HCT116 (cell line): ENCODE data around the gene KCNQ1OT1. TPM values are rescaled to one million over a fixed set of nuclear protein-coding genes. Genes with fewer than 3 reads are reported as not detected.

Experiments used
- ATAC-seq: fragments of 200-7000 bp; cut with Tn5 transposase; 2 replicates; pipeline ENCODE4 v1.9.1; 2020; ENCODE audit warnings: mild to moderate bottlenecking, moderate library complexity
- BruUV-seq: library from RNA; stranded (reverse); fragments of 400-500 nt; replicated peaks from 2 replicates; lab custom pipeline; 2021; lab: Mats Ljungman, UMichigan
- CTCF ChIA-PET: fragments of 300-600 bp; sonication (Branson Sonifier 250); formaldehyde crosslinking; loops from one replicate; lab custom pipeline; 2021; ENCODE audit warnings: antibody characterized with exemption; lab: Charles Lee
- POLR2A ChIA-PET: fragments of 300-600, 350-600 bp; sonication (Branson Sonifier 250); formaldehyde crosslinking; loops from one replicate; lab custom pipeline; 2021; ENCODE audit warnings: antibody characterized with exemption; lab: Charles Lee
- RAD21 ChIA-PET, 2 experiments: fragments of 300-600 bp; sonication (Branson Sonifier 250); formaldehyde crosslinking; loops; one replicate each; lab custom pipeline; 2023; ENCODE audit warnings: low total read pairs in 2 of 2; ENCODE audit not compliant: uncharacterized antibody in 2 of 2, unreplicated experiment in 2 of 2, low non-redundant PET in 1 of 2; lab: Charles Lee
- DNase-seq: peaks from one replicate; pipeline ENCODE4 v3.0.0-alpha.2; 2010; ENCODE audit warnings: low read depth, low spot score
- H2AFZ ChIP-seq: fragments of 200-600 bp; shearing (Covaris generic), sonication (generic); 2 replicates; pipeline ENCODE4 v1.6.1; 2017; ENCODE audit warnings: low read depth, mixed run types, mixed read lengths, antibody characterized with exemption, low read length; ENCODE audit not compliant: poor library complexity, severe bottlenecking
- H3K27ac ChIP-seq: 2 replicates; pipeline ENCODE4 v1.5.1; 2012; ENCODE audit warnings: low read depth, low read length
- H3K27me3 ChIP-seq: fragments of 200-600 bp; sonication (generic); 2 replicates; pipeline ENCODE4 v1.6.1; 2016; ENCODE audit warnings: mixed run types, low read length, mixed read lengths; ENCODE audit not compliant: insufficient read depth
- H3K36me3 ChIP-seq, 2 experiments: fragments of 200-500 bp in 1 of 2; fragments of 200-600 bp in 1 of 2; sonication (Bioruptor generic) in 1 of 2; sonication (generic) in 1 of 2; 2 replicates each; pipeline versions ENCODE4 v1.5.1 to v1.6.1; 2014 to 2016; ENCODE audit warnings: low read length in 2 of 2, inconsistent platforms in 1 of 2, mixed read lengths in 1 of 2, mixed run types in 1 of 2; ENCODE audit not compliant: insufficient read depth in 2 of 2, control insufficient read depth in 1 of 2
- H3K4me1 ChIP-seq, 2 experiments: fragments of 200-600 bp in 1 of 2; sonication (generic) in 1 of 2; 2 replicates each; pipeline versions ENCODE4 v1.5.1 to v1.6.1; 2012 to 2017; ENCODE audit warnings: low read length in 2 of 2, inconsistent platforms in 1 of 2, mild to moderate bottlenecking in 1 of 2, mixed read lengths in 1 of 2, mixed run types in 1 of 2, moderate library complexity in 1 of 2; ENCODE audit not compliant: insufficient read depth in 2 of 2, control insufficient read depth in 1 of 2
- H3K4me2 ChIP-seq: fragments of 200-600 bp; sonication (generic); 2 replicates; pipeline ENCODE4 v1.6.1; 2017; ENCODE audit warnings: mixed run types, low read length, mixed read lengths
- H3K4me3 ChIP-seq, 2 experiments: fragments of 200-600 bp in 1 of 2; sonication (generic) in 1 of 2; replicated peaks in 1 of 2; 2 replicates each; pipeline ENCODE4 v1.5.1; 2011 to 2016; ENCODE audit warnings: low read length in 2 of 2, control low read depth in 1 of 2, low read depth in 1 of 2, mild to moderate bottlenecking in 1 of 2, mixed read lengths in 1 of 2, mixed run types in 1 of 2
- H3K79me2 ChIP-seq: fragments of 200-600 bp; sonication (generic); 2 replicates; pipeline ENCODE4 v1.6.1; 2017; ENCODE audit warnings: mild to moderate bottlenecking, mixed run types, low read length, moderate library complexity, mixed read lengths; ENCODE audit not compliant: insufficient read depth
- H3K9ac ChIP-seq: fragments of 200-600 bp; sonication (generic); 2 replicates; pipeline ENCODE4 v1.6.1; 2016; ENCODE audit warnings: low read length, mixed read lengths
- H3K9me2 ChIP-seq: fragments of 200-600 bp; sonication (generic), shearing (Covaris generic); 2 replicates; pipeline ENCODE4 v1.6.1; 2017; ENCODE audit warnings: mixed run types, mild to moderate bottlenecking, moderate library complexity; ENCODE audit not compliant: insufficient read depth
- H3K9me3 ChIP-seq, 2 experiments: fragments of 200-500 bp in 1 of 2; fragments of 200-600 bp in 1 of 2; sonication (Bioruptor generic) in 1 of 2; sonication (generic) in 1 of 2; 2 replicates each; pipeline ENCODE4 v1.6.1; 2014 to 2017; ENCODE audit warnings: low read length in 2 of 2, mixed read lengths in 2 of 2, inconsistent platforms in 1 of 2, low read depth in 1 of 2, mild to moderate bottlenecking in 1 of 2, mixed run types in 1 of 2, moderate library complexity in 1 of 2; ENCODE audit not compliant: control insufficient read depth in 1 of 2, insufficient read depth in 1 of 2
- H4K20me1 ChIP-seq: fragments of 200-600 bp; sonication (generic), shearing (Covaris generic); 2 replicates; pipeline ENCODE4 v1.6.1; 2017; ENCODE audit warnings: mixed run types, mild to moderate bottlenecking, moderate library complexity; ENCODE audit not compliant: insufficient read depth
- CBX3 ChIP-seq: IDR thresholded peaks from 2 replicates; pipeline ENCODE4 v1.6.1; 2012; ENCODE audit warnings: low read depth
- CTCF ChIP-seq, 3 experiments: fragments of 200-600 bp in 1 of 3; sonication (generic) in 1 of 3; IDR thresholded peaks in 2 of 3; conservative IDR thresholded peaks in 1 of 3; 2 replicates each; pipeline ENCODE4 v1.5.1; 2012 to 2017; ENCODE audit warnings: low read depth in 2 of 3, low read length in 2 of 3, antibody characterized with exemption in 1 of 3, borderline replicate concordance in 1 of 3, control low read depth in 1 of 3, mild to moderate bottlenecking in 1 of 3, mixed read lengths in 1 of 3, mixed run types in 1 of 3, moderate library complexity in 1 of 3; ENCODE audit not compliant: insufficient read depth in 1 of 3
- EGR1 ChIP-seq: IDR thresholded peaks from 2 replicates; pipeline ENCODE4 v1.6.1; 2012; ENCODE audit warnings: low read depth
- EZH2phosphoT487 ChIP-seq: fragments of 200-600 bp; IDR thresholded peaks from 2 replicates; pipeline ENCODE4 v1.6.1; 2018; ENCODE audit warnings: antibody characterized with exemption, borderline replicate concordance
- FOSL1 ChIP-seq: IDR thresholded peaks from 2 replicates; pipeline ENCODE4 v1.6.1; 2012; ENCODE audit warnings: low read depth
- JUND ChIP-seq: IDR thresholded peaks from 2 replicates; pipeline ENCODE4 v1.6.1; 2012
- MAX ChIP-seq: IDR thresholded peaks from 2 replicates; pipeline ENCODE4 v1.6.1; 2012
- POLR2A ChIP-seq: IDR thresholded peaks from 2 replicates; pipeline ENCODE4 v1.7.0; 2011; ENCODE audit warnings: borderline replicate concordance; ENCODE audit not compliant: insufficient read depth, insufficient read length; ENCODE audit errors: extremely low read depth
- POLR2AphosphoS5 ChIP-seq: IDR thresholded peaks from 2 replicates; pipeline ENCODE4 v1.6.1; 2011; ENCODE audit warnings: mild to moderate bottlenecking, low read depth, low read length, moderate library complexity
- SP1 ChIP-seq: IDR thresholded peaks from 2 replicates; pipeline ENCODE4 v1.6.1; 2012; ENCODE audit warnings: low read depth
- YY1 ChIP-seq: IDR thresholded peaks from 2 replicates; pipeline ENCODE4 v1.6.1; 2011; ENCODE audit warnings: low read length, low read depth, moderate library complexity, mild to moderate bottlenecking; ENCODE audit not compliant: insufficient replicate concordance; ENCODE audit errors: extremely low read depth
- ZNF274 ChIP-seq: fragments of 200-500 bp; sonication (Bioruptor generic); IDR thresholded peaks from 2 replicates; pipeline ENCODE4 v1.6.1; 2014; ENCODE audit warnings: mild to moderate bottlenecking, low read depth, low read length, inconsistent platforms
- intact Hi-C: fragments of 100-400 bp; cut with micrococcal nuclease; formaldehyde crosslinking; loops from 2 replicates; pipeline ENCODE4 v1.10.0; 2022
- total RNA-seq: library from RNA; stranded (reverse); gene quantifications from one replicate; pipeline ENCODE4 v1.2.1, GENCODE V29; 2021; ENCODE audit not compliant: unreplicated experiment
- TF ChIP-seq, protein P1 (sequence below): IDR thresholded peaks from 2 replicates; pipeline ENCODE4 v1.6.1; 2012; ENCODE audit warnings: low read depth
- TF ChIP-seq, protein P2 (sequence below): IDR thresholded peaks from 2 replicates; pipeline ENCODE4 v1.6.1; 2011; ENCODE audit warnings: mild to moderate bottlenecking, low read length, moderate library complexity; ENCODE audit not compliant: insufficient replicate concordance; ENCODE audit errors: extremely low read depth
- TF ChIP-seq, protein P3 (sequence below): IDR thresholded peaks from 2 replicates; pipeline ENCODE4 v1.6.1; 2012

KCNQ1OT1 gene
- total RNA-seq, 1 experiment from 2014 or later = 1.1 TPM

DNA sequence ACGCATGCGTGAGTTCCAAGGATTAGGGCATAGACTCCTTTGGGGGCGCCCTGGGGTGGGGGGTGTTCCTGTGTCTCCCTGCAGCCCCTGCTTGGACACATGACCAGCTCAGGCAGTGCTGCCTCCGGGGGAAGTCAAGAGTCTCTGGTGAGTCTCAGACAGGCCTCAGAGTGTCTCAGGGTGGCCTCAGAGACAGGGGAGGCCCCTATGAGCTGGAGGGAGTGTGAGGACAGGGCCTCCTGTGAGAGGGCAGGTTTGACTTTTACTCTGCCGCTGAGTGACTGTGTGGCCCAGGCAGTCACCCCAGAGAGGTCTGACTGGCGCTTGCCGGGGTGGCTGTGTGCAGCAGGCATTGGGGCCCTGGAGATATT is 41.2 kb upstream of the KCNQ1OT1 start:
- Histone ChIP-seq H3K9me3 (no peaks in the 10 kb centered on the region), H3K4me3 (no peak overlapping the region), H3K27me3 (no peaks in the 10 kb centered on the region), H3K9ac (no peak overlapping the region), H3K79me2 (no peaks in the 10 kb centered on the region), H3K4me1 (peaks cover 5 to 16% of the 10 kb centered on the region in 2 experiments; a peak in 3 of 4 replicates), H3K27ac (no peak overlapping the region), H4K20me1 (no peaks in the 10 kb centered on the region), H3K4me2 (no peak overlapping the region), H2AFZ (no peak overlapping the region), H3K9me2 (no peaks in the 10 kb centered on the region), H3K36me3 (no peaks in the 10 kb centered on the region)
- no peak for DNase-seq
- intact Hi-C loops = no loop called here
- ChIA-PET RAD21 (no interaction called here), POLR2A (no interaction called here), CTCF (no interaction called here)
- BruUV-seq = no TSS peak
- ATAC-seq = peak; percentile 32
- TF ChIP-seq POLR2A = no peak
- no peak for TF ChIP-seq YY1
- TF ChIP-seq, protein P1, sequence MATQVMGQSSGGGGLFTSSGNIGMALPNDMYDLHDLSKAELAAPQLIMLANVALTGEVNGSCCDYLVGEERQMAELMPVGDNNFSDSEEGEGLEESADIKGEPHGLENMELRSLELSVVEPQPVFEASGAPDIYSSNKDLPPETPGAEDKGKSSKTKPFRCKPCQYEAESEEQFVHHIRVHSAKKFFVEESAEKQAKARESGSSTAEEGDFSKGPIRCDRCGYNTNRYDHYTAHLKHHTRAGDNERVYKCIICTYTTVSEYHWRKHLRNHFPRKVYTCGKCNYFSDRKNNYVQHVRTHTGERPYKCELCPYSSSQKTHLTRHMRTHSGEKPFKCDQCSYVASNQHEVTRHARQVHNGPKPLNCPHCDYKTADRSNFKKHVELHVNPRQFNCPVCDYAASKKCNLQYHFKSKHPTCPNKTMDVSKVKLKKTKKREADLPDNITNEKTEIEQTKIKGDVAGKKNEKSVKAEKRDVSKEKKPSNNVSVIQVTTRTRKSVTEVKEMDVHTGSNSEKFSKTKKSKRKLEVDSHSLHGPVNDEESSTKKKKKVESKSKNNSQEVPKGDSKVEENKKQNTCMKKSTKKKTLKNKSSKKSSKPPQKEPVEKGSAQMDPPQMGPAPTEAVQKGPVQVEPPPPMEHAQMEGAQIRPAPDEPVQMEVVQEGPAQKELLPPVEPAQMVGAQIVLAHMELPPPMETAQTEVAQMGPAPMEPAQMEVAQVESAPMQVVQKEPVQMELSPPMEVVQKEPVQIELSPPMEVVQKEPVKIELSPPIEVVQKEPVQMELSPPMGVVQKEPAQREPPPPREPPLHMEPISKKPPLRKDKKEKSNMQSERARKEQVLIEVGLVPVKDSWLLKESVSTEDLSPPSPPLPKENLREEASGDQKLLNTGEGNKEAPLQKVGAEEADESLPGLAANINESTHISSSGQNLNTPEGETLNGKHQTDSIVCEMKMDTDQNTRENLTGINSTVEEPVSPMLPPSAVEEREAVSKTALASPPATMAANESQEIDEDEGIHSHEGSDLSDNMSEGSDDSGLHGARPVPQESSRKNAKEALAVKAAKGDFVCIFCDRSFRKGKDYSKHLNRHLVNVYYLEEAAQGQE = no peak
- TF ChIP-seq EGR1 = no peak
- TF ChIP-seq CBX3 = no peak
- TF ChIP-seq, protein P2, sequence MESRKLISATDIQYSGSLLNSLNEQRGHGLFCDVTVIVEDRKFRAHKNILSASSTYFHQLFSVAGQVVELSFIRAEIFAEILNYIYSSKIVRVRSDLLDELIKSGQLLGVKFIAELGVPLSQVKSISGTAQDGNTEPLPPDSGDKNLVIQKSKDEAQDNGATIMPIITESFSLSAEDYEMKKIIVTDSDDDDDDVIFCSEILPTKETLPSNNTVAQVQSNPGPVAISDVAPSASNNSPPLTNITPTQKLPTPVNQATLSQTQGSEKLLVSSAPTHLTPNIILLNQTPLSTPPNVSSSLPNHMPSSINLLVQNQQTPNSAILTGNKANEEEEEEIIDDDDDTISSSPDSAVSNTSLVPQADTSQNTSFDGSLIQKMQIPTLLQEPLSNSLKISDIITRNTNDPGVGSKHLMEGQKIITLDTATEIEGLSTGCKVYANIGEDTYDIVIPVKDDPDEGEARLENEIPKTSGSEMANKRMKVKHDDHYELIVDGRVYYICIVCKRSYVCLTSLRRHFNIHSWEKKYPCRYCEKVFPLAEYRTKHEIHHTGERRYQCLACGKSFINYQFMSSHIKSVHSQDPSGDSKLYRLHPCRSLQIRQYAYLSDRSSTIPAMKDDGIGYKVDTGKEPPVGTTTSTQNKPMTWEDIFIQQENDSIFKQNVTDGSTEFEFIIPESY = no peak
- no peak for TF ChIP-seq CTCF (IDR thresholded peaks at IDR 0.05 in 2 of 3, conservative IDR thresholded peaks at IDR 0.05 in 1 of 3; ENCODE audit: borderline replicate concordance in 1 of 3, insufficient read depth in 1 of 3, low read depth in 2 of 3, low read length in 2 of 3)
- TF ChIP-seq JUND = no peak
- TF ChIP-seq FOSL1 = no peak
- TF ChIP-seq MAX = no peak
- TF ChIP-seq ZNF274 = no peak
- TF ChIP-seq, protein P3, sequence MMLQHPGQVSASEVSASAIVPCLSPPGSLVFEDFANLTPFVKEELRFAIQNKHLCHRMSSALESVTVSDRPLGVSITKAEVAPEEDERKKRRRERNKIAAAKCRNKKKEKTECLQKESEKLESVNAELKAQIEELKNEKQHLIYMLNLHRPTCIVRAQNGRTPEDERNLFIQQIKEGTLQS = no peak
- TF ChIP-seq SP1 = no peak
- TF ChIP-seq EZH2phosphoT487 = no peak
- no peak for TF ChIP-seq POLR2AphosphoS5
